Choroid plexus epithelial cell (primary cell): ENCODE data around the gene GRHPR.

Source experiments
- DNase-seq: peaks from one replicate; pipeline ENCODE4 v3.0.0-alpha.2; 2010; ENCODE audit warnings: low read depth
- H3K4me3 ChIP-seq: 2 replicates; pipeline ENCODE4 v1.5.1; 2011; ENCODE audit warnings: low read depth, mild to moderate bottlenecking, control low read depth, low read length, moderate library complexity
- CTCF ChIP-seq: conservative IDR thresholded peaks from 2 replicates; pipeline ENCODE4 v1.5.1; 2011; ENCODE audit warnings: low read depth, mild to moderate bottlenecking, control low read depth, inconsistent platforms, low read length, moderate library complexity

GRHPR gene

GRCh38 chr9:37379835-37380234, 42.7 kb upstream of the GRHPR start:
- H3K4me3 ChIP-seq, result no peak overlapping the region
- TF ChIP-seq CTCF, result no peak
- DNase-seq, result no peak

- H3K4me3 ChIP-seq, result no peak overlapping the region
- no peak for TF ChIP-seq CTCF
- DNase-seq, result no peak
These were observed 41.9 kb upstream of the GRHPR start for GRCh38 chr9:37380570-37380969.

- DNase-seq, result no peak
- H3K4me3 ChIP-seq, result no peak overlapping the region
- no peak for TF ChIP-seq CTCF
These were observed 41.3 kb upstream of the GRHPR start for GRCh38 chr9:37381094-37381741.

GRCh38 chr9:37382161-37382981, 40.1 kb upstream of the GRHPR start:
- H3K4me3 ChIP-seq, result no peak overlapping the region
- no peak for DNase-seq
- TF ChIP-seq CTCF, result no peak

- no peak for DNase-seq
- H3K4me3 ChIP-seq, result no peak overlapping the region
- TF ChIP-seq CTCF, result no peak
These were observed 39.5 kb upstream of the GRHPR start for GRCh38 chr9:37382982-37383357.

GRCh38 chr9:37383393-37383792, 39.1 kb upstream of the GRHPR start:
- H3K4me3 ChIP-seq, result no peak overlapping the region
- no peak for DNase-seq
- no peak for TF ChIP-seq CTCF
